SIG-M5 treated with dmso at 0.1 percent for 504 hours (cell line): ENCODE data around the gene CD37.
"Not testable (repeated sequence)": the region's sequence is repeated elsewhere in the genome, so short reads cannot be mapped to it uniquely, and the experiment has no call there.

Experiments used
- DNase-seq: peaks from one replicate; lab custom pipeline; 2025; ENCODE audit not compliant: unreplicated experiment; lab: John Stamatoyannopoulos, UW

CD37 gene

GRCh38 chr19:49373174-49373573 is 38.0 kb downstream of the CD37 start:
- DNase-seq = not testable (repeated sequence)

GRCh38 chr19:49374665-49375434 is 39.6 kb downstream of the CD37 start:
- DNase-seq = no peak

- no peak for DNase-seq
Measured at GRCh38 chr19:49378512-49378911, 43.3 kb downstream of the CD37 start.

GRCh38 chr19:49380391-49380790 is 45.2 kb downstream of the CD37 start:
- DNase-seq = no peak

- DNase-seq = no peak
Measured at GRCh38 chr19:49382639-49383038, 47.4 kb downstream of the CD37 start.

- no peak for DNase-seq
Measured at GRCh38 chr19:49383599-49383998, 48.4 kb downstream of the CD37 start.

GRCh38 chr19:49387936-49388372 is 52.7 kb downstream of the CD37 start, which contains the start of gene KASH5:
Gene KASH5 (plus strand): TSS chr19:49388249. CDS start chr19:49390884, 2,635 bp downstream.
- no peak for DNase-seq

GRCh38 chr19:49389406-49389805 is 54.2 kb downstream of the CD37 start:
- no peak for DNase-seq
